K562 (cell line): ENCODE data around the gene CPNE1. TPM values are rescaled to one million over a fixed set of nuclear protein-coding genes. Genes with fewer than 3 reads are reported as not detected.

ENCODE experiments used
- ADNP ChIP-seq: fragments of 200-800 bp; sonication (Bioruptor generic); IDR thresholded peaks from 2 replicates; pipeline ENCODE4 v1.6.1; 2016; ENCODE audit warnings: missing genetic modification characterization, missing compliant biosample characterization
- CHCHD3 ChIP-seq: fragments of 250-450 bp; sonication (Bioruptor Pico); IDR thresholded peaks from 2 replicates; pipeline ENCODE4 v2.1.2; 2022; ENCODE audit warnings: mild to moderate bottlenecking
- GATAD2A ChIP-seq: fragments of 450-650 bp; IDR thresholded peaks from 2 replicates; pipeline ENCODE4 v1.6.1; 2017
- POLR3G ChIP-seq: IDR thresholded peaks from 2 replicates; pipeline ENCODE4 v1.6.1; 2011; ENCODE audit not compliant: insufficient read length, insufficient replicate concordance; ENCODE audit errors: extremely low read depth
- SRSF1 ChIP-seq: fragments of 200-400 bp; formaldehyde crosslinking; IDR thresholded peaks from 2 replicates; pipeline ENCODE4 v1.6.1; 2017; ENCODE audit warnings: mild to moderate bottlenecking, low read depth, low read length, moderate library complexity
- TAL1 ChIP-seq: fragments of 450-650 bp; IDR thresholded peaks from 2 replicates; pipeline ENCODE4 v1.6.1; 2016; ENCODE audit warnings: mild to moderate bottlenecking
- ZNF318 ChIP-seq, 2 experiments: fragments of 450-650 bp; IDR thresholded peaks; 2 replicates each; pipeline ENCODE4 v1.6.1; 2016; ENCODE audit warnings: mild to moderate bottlenecking in 2 of 2, borderline replicate concordance in 1 of 2, low read depth in 1 of 2, moderate library complexity in 1 of 2
- polyA plus RNA-seq, 8 experiments: library from polyadenylated mRNA; depleted of rRNA in 4 of 8; stranded (reverse) in 5 of 8; unstranded in 3 of 8; fragments of >200 nt; fragmentation: Nextera tagmentation in 2 of 8; fragmentation: Illumina TruSeq in 1 of 8; extraction: Ambion mirVana in 2 of 8; extraction: Trizol in 1 of 8; gene quantifications; 2 replicates each; pipeline versions ENCODE4 v1.2.1 to v1.2.3, GENCODE V29; 2011 to 2014; ENCODE audit warnings: inconsistent platforms in 1 of 8, missing spikeins in 1 of 8
- total RNA-seq, 7 experiments: library from RNA; depleted of rRNA in 6 of 7; stranded (reverse); fragments of >200 nt in 6 of 7; fragmentation: Illumina TruSeq in 2 of 7; extraction: Trizol in 2 of 7; gene quantifications; 2 replicates each; pipeline versions ENCODE4 v1.2.1 to v1.2.3, GENCODE V29; 2011 to 2021; ENCODE audit warnings: low replicate concordance in 1 of 7
- TF ChIP-seq, protein P1 (sequence below): sonication (generic); formaldehyde crosslinking; IDR thresholded peaks from 2 replicates; pipeline ENCODE4 v1.8.0; 2022; ENCODE audit warnings: mild to moderate bottlenecking, missing genetic modification reagents, borderline replicate concordance
- TF ChIP-seq, protein P2 (sequence below): fragments of 450-650 bp; formaldehyde crosslinking; conservative IDR thresholded peaks from 2 replicates; pipeline ENCODE4 v1.4.0; 2022; ENCODE audit warnings: mild to moderate bottlenecking, missing genetic modification characterization
- TF ChIP-seq, protein P3 (sequence below), 2 experiments: fragments of 250-450 bp in 1 of 2; fragments of 450-650 bp in 1 of 2; sonication (Bioruptor Pico) in 1 of 2; IDR thresholded peaks; 2 replicates each; pipeline versions ENCODE4 v1.6.1 to v1.8.0; 2016 to 2021; ENCODE audit warnings: mild to moderate bottlenecking in 2 of 2, moderate library complexity in 2 of 2, missing compliant biosample characterization in 1 of 2, missing genetic modification characterization in 1 of 2
- TF ChIP-seq, protein P4 (sequence below): fragments of 250-450 bp; sonication (Bioruptor Pico); IDR thresholded peaks from 2 replicates; pipeline ENCODE4 v1.4.0; 2020

Gene CPNE1
- total and polyA plus RNA-seq, 9 of the 15 experiments (the other 6 are each of a cell fraction or from before 2014, with no cell fraction given), result 42.1 to 102 (median 56.0) TPM

DNA sequence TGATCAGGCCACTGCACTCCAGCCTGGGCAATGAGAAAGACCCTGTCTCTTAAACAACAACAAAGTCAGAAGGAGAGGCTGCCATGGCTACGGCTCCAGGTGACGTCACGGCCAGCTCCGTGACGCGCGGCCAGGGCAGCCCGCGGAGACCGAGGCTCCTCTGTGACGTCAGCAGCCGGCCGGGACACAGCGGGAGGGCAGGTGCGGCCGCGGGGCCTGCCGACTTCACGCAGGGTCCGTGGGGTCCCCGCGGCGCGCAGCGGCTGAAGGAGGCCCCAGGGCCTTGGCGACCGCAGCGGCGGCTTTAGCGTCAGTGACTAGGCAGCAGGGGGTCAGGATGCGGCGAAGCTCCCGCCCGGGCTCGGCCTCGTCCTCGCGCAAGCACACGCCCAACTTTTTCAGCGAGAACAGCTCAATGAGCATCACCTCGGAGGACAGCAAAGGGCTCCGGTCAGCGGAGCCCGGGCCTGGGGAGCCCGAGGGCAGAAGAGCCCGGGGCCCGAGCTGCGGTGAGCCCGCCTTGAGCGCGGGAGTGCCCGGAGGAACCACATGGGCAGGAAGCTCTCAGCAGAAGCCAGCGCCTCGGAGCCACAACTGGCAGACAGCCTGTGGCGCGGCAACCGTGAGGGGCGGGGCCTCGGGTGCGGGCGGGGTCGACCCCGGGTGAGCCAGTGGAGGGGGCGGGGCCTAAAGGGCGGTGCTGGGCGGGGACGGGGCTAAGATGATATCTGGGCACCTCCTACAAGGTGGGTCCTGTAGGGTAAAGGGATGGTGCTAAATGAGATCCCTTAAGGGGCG lies 48.8 kb downstream of the CPNE1 start, which contains the start of gene SPAG4 (continued):
- TF ChIP-seq, protein P1, sequence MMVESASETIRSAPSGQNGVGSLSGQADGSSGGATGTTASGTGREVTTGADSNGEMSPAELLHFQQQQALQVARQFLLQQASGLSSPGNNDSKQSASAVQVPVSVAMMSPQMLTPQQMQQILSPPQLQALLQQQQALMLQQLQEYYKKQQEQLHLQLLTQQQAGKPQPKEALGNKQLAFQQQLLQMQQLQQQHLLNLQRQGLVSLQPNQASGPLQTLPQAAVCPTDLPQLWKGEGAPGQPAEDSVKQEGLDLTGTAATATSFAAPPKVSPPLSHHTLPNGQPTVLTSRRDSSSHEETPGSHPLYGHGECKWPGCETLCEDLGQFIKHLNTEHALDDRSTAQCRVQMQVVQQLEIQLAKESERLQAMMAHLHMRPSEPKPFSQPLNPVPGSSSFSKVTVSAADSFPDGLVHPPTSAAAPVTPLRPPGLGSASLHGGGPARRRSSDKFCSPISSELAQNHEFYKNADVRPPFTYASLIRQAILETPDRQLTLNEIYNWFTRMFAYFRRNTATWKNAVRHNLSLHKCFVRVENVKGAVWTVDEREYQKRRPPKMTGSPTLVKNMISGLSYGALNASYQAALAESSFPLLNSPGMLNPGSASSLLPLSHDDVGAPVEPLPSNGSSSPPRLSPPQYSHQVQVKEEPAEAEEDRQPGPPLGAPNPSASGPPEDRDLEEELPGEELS (CRISPR knock-in tag), result peak; percentile 42; the same call in 1 of the 2 replicates
- TF ChIP-seq, protein P2, sequence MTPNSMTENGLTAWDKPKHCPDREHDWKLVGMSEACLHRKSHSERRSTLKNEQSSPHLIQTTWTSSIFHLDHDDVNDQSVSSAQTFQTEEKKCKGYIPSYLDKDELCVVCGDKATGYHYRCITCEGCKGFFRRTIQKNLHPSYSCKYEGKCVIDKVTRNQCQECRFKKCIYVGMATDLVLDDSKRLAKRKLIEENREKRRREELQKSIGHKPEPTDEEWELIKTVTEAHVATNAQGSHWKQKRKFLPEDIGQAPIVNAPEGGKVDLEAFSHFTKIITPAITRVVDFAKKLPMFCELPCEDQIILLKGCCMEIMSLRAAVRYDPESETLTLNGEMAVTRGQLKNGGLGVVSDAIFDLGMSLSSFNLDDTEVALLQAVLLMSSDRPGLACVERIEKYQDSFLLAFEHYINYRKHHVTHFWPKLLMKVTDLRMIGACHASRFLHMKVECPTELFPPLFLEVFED (CRISPR knock-in tag), result no peak
- TF ChIP-seq GATAD2A (0 out of 2 replicates have a peak, but pooled peaks have one; percentile 54), TAL1 (no peak), POLR3G (no peak), ADNP (tag) (no peak), SRSF1 (no peak), CHCHD3 (no peak), ZNF318 (IDR thresholded peaks at IDR 0.05; ENCODE audit: borderline replicate concordance in 1 of 2, low read depth in 1 of 2) (no peak)
- TF ChIP-seq, protein P3, sequence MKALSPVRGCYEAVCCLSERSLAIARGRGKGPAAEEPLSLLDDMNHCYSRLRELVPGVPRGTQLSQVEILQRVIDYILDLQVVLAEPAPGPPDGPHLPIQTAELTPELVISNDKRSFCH (CRISPR knock-in tag; IDR thresholded peaks at IDR 0.05), result no peak
- TF ChIP-seq, protein P3 (tag; IDR thresholded peaks at IDR 0.05), result peak; percentile 81
- TF ChIP-seq, protein P4, sequence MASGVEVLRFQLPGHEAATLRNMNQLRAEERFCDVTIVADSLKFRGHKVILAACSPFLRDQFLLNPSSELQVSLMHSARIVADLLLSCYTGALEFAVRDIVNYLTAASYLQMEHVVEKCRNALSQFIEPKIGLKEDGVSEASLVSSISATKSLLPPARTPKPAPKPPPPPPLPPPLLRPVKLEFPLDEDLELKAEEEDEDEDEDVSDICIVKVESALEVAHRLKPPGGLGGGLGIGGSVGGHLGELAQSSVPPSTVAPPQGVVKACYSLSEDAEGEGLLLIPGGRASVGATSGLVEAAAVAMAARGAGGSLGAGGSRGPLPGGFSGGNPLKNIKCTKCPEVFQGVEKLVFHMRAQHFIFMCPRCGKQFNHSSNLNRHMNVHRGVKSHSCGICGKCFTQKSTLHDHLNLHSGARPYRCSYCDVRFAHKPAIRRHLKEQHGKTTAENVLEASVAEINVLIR (CRISPR knock-in tag), result peak; percentile 95
